DND-41 (cell line): Measurements from ENCODE around the gene UBP1.

Experiments used
- EZH2 ChIP-seq: IDR thresholded peaks from 3 replicates; pipeline ENCODE4 v1.6.1; 2012; ENCODE audit warnings: borderline replicate concordance, low read depth, mild to moderate bottlenecking, moderate library complexity, low read length, inconsistent platforms; ENCODE audit not compliant: severe bottlenecking
- TF ChIP-seq, protein P1 (sequence below): IDR thresholded peaks from 2 replicates; pipeline ENCODE4 v1.5.1; 2012; ENCODE audit warnings: borderline replicate concordance, low read length, moderate library complexity, mild to moderate bottlenecking; ENCODE audit not compliant: poor library complexity, severe bottlenecking; ENCODE audit errors: extremely low read depth

DNA sequence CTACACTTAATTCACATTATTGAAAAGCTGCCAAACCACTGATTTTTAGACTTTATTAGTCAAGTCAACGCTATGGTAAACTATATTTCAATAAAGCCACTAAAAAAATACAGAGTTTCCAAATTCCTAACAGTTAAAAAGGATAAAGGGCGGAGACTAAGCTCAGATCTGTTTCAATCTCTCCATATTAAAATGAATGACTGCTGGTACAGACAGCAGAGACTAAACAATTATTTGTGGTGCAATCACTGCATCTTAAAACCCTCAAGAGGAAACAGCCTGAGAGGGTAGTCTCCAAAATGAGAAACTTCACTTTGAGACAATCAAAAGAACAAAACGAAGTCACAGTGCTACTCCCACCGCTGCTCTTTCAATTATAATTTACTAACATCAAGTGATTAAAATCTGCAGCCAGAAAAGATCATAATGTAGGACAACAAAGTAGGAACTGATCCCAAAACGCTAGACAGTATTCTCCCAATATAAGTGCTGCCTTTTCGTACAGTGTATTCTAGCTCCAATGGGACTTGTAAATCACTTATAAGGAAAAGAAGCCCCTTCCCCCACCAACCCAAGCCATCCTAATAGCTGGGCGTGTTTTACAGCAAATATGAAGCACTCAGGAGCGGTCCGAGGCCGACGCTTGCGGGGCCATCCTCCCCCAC lies 1.2 kb downstream of the UBP1 start:
- TF ChIP-seq, protein P1, sequence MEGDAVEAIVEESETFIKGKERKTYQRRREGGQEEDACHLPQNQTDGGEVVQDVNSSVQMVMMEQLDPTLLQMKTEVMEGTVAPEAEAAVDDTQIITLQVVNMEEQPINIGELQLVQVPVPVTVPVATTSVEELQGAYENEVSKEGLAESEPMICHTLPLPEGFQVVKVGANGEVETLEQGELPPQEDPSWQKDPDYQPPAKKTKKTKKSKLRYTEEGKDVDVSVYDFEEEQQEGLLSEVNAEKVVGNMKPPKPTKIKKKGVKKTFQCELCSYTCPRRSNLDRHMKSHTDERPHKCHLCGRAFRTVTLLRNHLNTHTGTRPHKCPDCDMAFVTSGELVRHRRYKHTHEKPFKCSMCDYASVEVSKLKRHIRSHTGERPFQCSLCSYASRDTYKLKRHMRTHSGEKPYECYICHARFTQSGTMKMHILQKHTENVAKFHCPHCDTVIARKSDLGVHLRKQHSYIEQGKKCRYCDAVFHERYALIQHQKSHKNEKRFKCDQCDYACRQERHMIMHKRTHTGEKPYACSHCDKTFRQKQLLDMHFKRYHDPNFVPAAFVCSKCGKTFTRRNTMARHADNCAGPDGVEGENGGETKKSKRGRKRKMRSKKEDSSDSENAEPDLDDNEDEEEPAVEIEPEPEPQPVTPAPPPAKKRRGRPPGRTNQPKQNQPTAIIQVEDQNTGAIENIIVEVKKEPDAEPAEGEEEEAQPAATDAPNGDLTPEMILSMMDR = no peak
- TF ChIP-seq EZH2 = no peak
